ENCODE data around the gene ATP7A. TPM values are rescaled to one million over a fixed set of nuclear protein-coding genes. Genes with fewer than 3 reads are reported as not detected.

The ATP7A gene
- total and polyA plus RNA-seq, 9 of the 15 experiments (the other 6 are each of a cell fraction or from before 2014, with no cell fraction given): 7.8 to 22.7 (median 11.6) TPM

DNA sequence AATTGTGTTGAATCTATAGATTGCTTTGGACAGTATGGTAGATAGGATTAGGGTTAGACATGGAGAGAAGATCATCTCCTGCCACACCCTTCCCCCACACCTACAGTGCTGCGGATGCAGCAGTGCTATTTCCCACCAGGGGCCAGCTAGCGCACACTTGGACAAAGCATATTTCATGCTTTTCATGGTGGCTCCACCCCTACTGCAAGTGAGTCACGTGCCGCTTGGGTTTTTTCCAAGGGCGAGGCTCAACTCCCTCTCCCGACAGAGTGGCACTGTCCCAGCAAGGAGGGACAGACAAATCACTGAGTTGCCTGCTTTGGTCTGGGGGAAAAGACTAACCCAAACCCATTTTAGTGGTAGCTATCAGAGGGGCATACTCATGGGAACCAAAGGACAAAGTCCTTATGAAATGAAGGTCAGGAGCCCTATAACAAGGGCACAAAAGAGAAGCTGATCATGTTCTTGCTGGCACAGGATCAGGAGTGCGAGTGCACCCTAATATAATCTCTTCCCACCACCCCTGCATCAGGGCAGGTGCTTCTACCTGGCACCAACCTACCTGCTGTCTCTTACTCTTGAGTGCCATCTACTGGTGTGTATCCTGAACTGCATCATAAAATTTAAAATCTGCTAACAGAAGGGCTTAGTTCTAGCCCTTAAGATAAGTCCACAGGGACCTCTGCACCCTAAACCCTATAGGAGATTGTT lies 114.0 kb downstream of the ATP7A start (continued):
- TF ChIP-seq, protein P1, sequence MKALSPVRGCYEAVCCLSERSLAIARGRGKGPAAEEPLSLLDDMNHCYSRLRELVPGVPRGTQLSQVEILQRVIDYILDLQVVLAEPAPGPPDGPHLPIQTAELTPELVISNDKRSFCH (CRISPR knock-in tag; IDR thresholded peaks at IDR 0.05): no peak
- TF ChIP-seq, protein P1 (tag; IDR thresholded peaks at IDR 0.05): no peak
- TF ChIP-seq, protein P2, sequence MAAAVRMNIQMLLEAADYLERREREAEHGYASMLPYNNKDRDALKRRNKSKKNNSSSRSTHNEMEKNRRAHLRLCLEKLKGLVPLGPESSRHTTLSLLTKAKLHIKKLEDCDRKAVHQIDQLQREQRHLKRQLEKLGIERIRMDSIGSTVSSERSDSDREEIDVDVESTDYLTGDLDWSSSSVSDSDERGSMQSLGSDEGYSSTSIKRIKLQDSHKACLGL (CRISPR knock-in tag; IDR thresholded peaks at IDR 0.05; ENCODE audit: borderline replicate concordance, poor library complexity, severe bottlenecking): no peak
- TF ChIP-seq BCOR (IDR thresholded peaks at IDR 0.05) (no peak), HOXB6 (CRISPR knock-in tag; IDR thresholded peaks at IDR 0.05; ENCODE audit: borderline replicate concordance) (no peak), MEIS2 (IDR thresholded peaks at IDR 0.05; ENCODE audit: partially characterized antibody) (peak; percentile 32), EHMT2 (IDR thresholded peaks at IDR 0.05) (no peak), TRIM24 (IDR thresholded peaks at IDR 0.05) (no peak), CAMTA2 (CRISPR knock-in tag; conservative IDR thresholded peaks at IDR 0.05) (no peak), ATF1 (CRISPR knock-in tag; IDR thresholded peaks at IDR 0.05) (no peak), ATF1 (tag; IDR thresholded peaks at IDR 0.05) (no peak), MYNN (IDR thresholded peaks at IDR 0.05) (no peak), MYNN (CRISPR knock-in tag; IDR thresholded peaks at IDR 0.05) (no peak), ZNF175 (CRISPR knock-in tag; IDR thresholded peaks at IDR 0.05; ENCODE audit: low read depth) (no peak), ZNF444 (CRISPR knock-in tag; IDR thresholded peaks at IDR 0.05) (no peak)
- TF ChIP-seq, protein P3, sequence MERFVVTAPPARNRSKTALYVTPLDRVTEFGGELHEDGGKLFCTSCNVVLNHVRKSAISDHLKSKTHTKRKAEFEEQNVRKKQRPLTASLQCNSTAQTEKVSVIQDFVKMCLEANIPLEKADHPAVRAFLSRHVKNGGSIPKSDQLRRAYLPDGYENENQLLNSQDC (CRISPR knock-in tag; IDR thresholded peaks at IDR 0.05): no peak
- TF ChIP-seq, protein P4, sequence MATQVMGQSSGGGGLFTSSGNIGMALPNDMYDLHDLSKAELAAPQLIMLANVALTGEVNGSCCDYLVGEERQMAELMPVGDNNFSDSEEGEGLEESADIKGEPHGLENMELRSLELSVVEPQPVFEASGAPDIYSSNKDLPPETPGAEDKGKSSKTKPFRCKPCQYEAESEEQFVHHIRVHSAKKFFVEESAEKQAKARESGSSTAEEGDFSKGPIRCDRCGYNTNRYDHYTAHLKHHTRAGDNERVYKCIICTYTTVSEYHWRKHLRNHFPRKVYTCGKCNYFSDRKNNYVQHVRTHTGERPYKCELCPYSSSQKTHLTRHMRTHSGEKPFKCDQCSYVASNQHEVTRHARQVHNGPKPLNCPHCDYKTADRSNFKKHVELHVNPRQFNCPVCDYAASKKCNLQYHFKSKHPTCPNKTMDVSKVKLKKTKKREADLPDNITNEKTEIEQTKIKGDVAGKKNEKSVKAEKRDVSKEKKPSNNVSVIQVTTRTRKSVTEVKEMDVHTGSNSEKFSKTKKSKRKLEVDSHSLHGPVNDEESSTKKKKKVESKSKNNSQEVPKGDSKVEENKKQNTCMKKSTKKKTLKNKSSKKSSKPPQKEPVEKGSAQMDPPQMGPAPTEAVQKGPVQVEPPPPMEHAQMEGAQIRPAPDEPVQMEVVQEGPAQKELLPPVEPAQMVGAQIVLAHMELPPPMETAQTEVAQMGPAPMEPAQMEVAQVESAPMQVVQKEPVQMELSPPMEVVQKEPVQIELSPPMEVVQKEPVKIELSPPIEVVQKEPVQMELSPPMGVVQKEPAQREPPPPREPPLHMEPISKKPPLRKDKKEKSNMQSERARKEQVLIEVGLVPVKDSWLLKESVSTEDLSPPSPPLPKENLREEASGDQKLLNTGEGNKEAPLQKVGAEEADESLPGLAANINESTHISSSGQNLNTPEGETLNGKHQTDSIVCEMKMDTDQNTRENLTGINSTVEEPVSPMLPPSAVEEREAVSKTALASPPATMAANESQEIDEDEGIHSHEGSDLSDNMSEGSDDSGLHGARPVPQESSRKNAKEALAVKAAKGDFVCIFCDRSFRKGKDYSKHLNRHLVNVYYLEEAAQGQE (IDR thresholded peaks at IDR 0.05; ENCODE audit: borderline replicate concordance): peak; percentile 54; the same call in 1 of the 2 replicates
- TF ChIP-seq, protein P4 (CRISPR knock-in tag; IDR thresholded peaks at IDR 0.05; ENCODE audit: low read depth): no peak
- TF ChIP-seq, protein P5, sequence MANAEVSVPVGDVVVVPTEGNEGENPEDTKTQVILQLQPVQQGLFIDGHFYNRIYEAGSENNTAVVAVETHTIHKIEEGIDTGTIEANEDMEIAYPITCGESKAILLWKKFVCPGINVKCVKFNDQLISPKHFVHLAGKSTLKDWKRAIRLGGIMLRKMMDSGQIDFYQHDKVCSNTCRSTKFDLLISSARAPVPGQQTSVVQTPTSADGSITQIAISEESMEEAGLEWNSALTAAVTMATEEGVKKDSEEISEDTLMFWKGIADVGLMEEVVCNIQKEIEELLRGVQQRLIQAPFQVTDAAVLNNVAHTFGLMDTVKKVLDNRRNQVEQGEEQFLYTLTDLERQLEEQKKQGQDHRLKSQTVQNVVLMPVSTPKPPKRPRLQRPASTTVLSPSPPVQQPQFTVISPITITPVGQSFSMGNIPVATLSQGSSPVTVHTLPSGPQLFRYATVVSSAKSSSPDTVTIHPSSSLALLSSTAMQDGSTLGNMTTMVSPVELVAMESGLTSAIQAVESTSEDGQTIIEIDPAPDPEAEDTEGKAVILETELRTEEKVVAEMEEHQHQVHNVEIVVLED (CRISPR knock-in tag; IDR thresholded peaks at IDR 0.05): no peak

Measured in K562 (cell line).